HUES6 (cell line): ENCODE data around the gene CNPY4.
A peak's percentile ranks its signal among the peaks of the same experiment; 100 is the strongest.

ENCODE experiments used
- H3K27ac ChIP-seq: 2 replicates; pipeline ENCODE4 v1.7.0; 2013; ENCODE audit warnings: low read depth, mild to moderate bottlenecking, low read length, inconsistent platforms
- H3K27me3 ChIP-seq: 2 replicates; pipeline ENCODE4 v1.6.1; 2013; ENCODE audit warnings: low read length; ENCODE audit not compliant: control insufficient read depth, insufficient read depth
- H3K36me3 ChIP-seq: 2 replicates; pipeline ENCODE4 v1.6.1; 2013; ENCODE audit warnings: low read length; ENCODE audit not compliant: control insufficient read depth, insufficient read depth
- H3K4me1 ChIP-seq: 2 replicates; pipeline ENCODE4 v1.6.1; 2013; ENCODE audit warnings: low read length; ENCODE audit not compliant: control insufficient read depth, insufficient read depth
- H3K4me3 ChIP-seq: 2 replicates; pipeline ENCODE4 v1.5.1; 2013; ENCODE audit warnings: low read depth, low read length
- H3K9ac ChIP-seq: one replicate; pipeline ENCODE4 v1.6.1; 2013; ENCODE audit warnings: mild to moderate bottlenecking, low read length
- H3K9me3 ChIP-seq: 2 replicates; pipeline ENCODE4 v1.6.1; 2013; ENCODE audit warnings: low read depth, low read length; ENCODE audit not compliant: control insufficient read depth, insufficient read depth

CNPY4 gene

GRCh38 chr7:100173806-100174495 lies 54.5 kb downstream of the CNPY4 start:
- Histone ChIP-seq H3K27ac (no peak overlapping the region), H3K4me3 (no peak overlapping the region), H3K4me1 (peaks cover 17% of the 10 kb centered on the region), H3K27me3 (peaks cover 27% of the 10 kb centered on the region), H3K9me3 (no peaks in the 10 kb centered on the region), H3K9ac (peak overlapping the region; percentile 5), H3K36me3 (peaks cover 25% of the 10 kb centered on the region; the same call in 1 of the 2 replicates)

DNA sequence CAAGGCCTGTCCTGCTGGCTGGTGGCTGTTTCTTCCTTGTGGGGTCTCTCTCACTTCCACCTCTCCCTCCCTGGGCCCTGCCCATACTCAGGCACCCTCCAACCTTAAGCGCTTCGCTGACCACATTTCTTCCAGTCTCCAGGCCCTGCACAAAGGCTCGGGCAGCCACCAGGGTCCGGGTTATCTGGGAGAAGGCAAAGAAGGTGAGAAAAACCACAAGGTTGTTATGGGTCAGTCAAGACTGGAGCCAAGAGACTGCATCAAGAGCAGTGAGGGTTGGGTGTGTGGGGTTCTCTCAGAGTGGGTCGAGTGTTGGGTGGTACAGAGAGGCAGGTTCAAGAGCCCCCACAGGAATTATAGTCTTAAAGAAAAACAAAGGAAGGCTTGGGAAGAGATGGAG lies 55.1 kb downstream of the CNPY4 start:
- peaks cover 17% of the 10 kb centered on the region for H3K4me1 ChIP-seq
- H3K9me3 ChIP-seq = no peaks in the 10 kb centered on the region
- H3K27me3 ChIP-seq = peaks cover 30% of the 10 kb centered on the region
- H3K4me3 ChIP-seq = no peak overlapping the region
- peaks cover 25% of the 10 kb centered on the region; the same call in 1 of the 2 replicates for H3K36me3 ChIP-seq
- no peak overlapping the region for H3K27ac ChIP-seq
- H3K9ac ChIP-seq = no peak overlapping the region
